KG1 (cell line): ENCODE measurements around the gene ATG3.
"Not testable (repeated sequence)": the region's sequence is repeated elsewhere in the genome, so short reads cannot be mapped to it uniquely, and the experiment has no call there.

Experiments
- DNase-seq: peaks from one replicate; lab custom pipeline; 2025; lab: John Stamatoyannopoulos, UW

The ATG3 gene

GRCh38 chr3:112560721-112561483 lies 860 bp downstream of the ATG3 start:
- DNase-seq: peak; percentile 57

GRCh38 chr3:112560307-112560706 lies 1.5 kb downstream of the ATG3 start:
- DNase-seq: no peak

- no peak for DNase-seq
Measured at GRCh38 chr3:112557976-112558375, 3.8 kb downstream of the ATG3 start.

- no peak for DNase-seq
Measured at GRCh38 chr3:112555535-112556170, 6.1 kb downstream of the ATG3 start.

GRCh38 chr3:112550859-112551258 lies 10.9 kb downstream of the ATG3 start:
- no peak for DNase-seq

- no peak for DNase-seq
Measured at GRCh38 chr3:112546216-112546759, 15.5 kb downstream of the ATG3 start.

- DNase-seq: no peak
Measured at GRCh38 chr3:112539825-112540650, 21.7 kb downstream of the ATG3 start.

- DNase-seq: no peak
Measured at GRCh38 chr3:112531358-112531781, 30.4 kb downstream of the ATG3 start.

- DNase-seq: no peak
Measured at GRCh38 chr3:112530573-112530972, 31.2 kb downstream of the ATG3 start.

- DNase-seq: not testable (repeated sequence)
Measured at GRCh38 chr3:112524127-112524526, 37.6 kb downstream of the ATG3 start.

GRCh38 chr3:112519424-112520001 lies 42.2 kb downstream of the ATG3 start:
- DNase-seq: peak; percentile 68

GRCh38 chr3:112518970-112519369 lies 42.8 kb downstream of the ATG3 start:
- not testable (repeated sequence) for DNase-seq

GRCh38 chr3:112514527-112515128 lies 47.1 kb downstream of the ATG3 start:
- no peak for DNase-seq

- no peak for DNase-seq
Measured at GRCh38 chr3:112512320-112512719, 49.4 kb downstream of the ATG3 start.

GRCh38 chr3:112508860-112509259 lies 52.9 kb downstream of the ATG3 start:
- no peak for DNase-seq

GRCh38 chr3:112508261-112508660 lies 53.5 kb downstream of the ATG3 start:
- no peak for DNase-seq

GRCh38 chr3:112505907-112506306 lies 55.9 kb downstream of the ATG3 start:
- DNase-seq: no peak

GRCh38 chr3:112504123-112504522 lies 57.6 kb downstream of the ATG3 start:
- no peak for DNase-seq

- DNase-seq: no peak
Measured at GRCh38 chr3:112503304-112503972, 58.3 kb downstream of the ATG3 start.

GRCh38 chr3:112500621-112501020 lies 61.1 kb downstream of the ATG3 start:
- DNase-seq: no peak
